ENCODE measurements around the gene SSNA1. TPM values are rescaled to one million over a fixed set of nuclear protein-coding genes. Genes with fewer than 3 reads are reported as not detected.
A peak's percentile ranks its signal among the peaks of the same experiment; 100 is the strongest.

SSNA1 gene
- total RNA-seq, 4 donors from 2014 or later: 37.3 to 73.9 (median 53.5) TPM

- TF ChIP-seq CTCF (IDR thresholded peaks at IDR 0.05): no peak
- TF ChIP-seq POLR2A (IDR thresholded peaks at IDR 0.05): no peak
- TF ChIP-seq EP300 (IDR thresholded peaks at IDR 0.05): no peak
- 81 to 85% methylated on average over 16 to 19 of the region's 30 CpGs for WGBS, 2 donors
- H3K4me1 ChIP-seq: peaks cover 0 to 47% (median 17%) of the 10 kb centered on the region in 4 donors
- no peaks in the 10 kb centered on the region for H3K27me3 ChIP-seq
- no peak overlapping the region for H3K4me3 ChIP-seq
- peak overlapping the region in 3 of 4 donors; percentile 54 to 80 (median 76) for H3K27ac ChIP-seq
- no peaks in the 10 kb centered on the region for H3K9me3 ChIP-seq
- DNase-seq (ENCODE audit: low spot score in 2 of 2): no peak
- H3K36me3 ChIP-seq: peaks cover 0 to 37% (median 0%) of the 10 kb centered on the region in 3 donors
Observed at GRCh38 chr9:137216188-137216965, 27.9 kb downstream of the SSNA1 start.

GRCh38 chr9:137217276-137218211, 29.1 kb downstream of the SSNA1 start:
- TF ChIP-seq CTCF (IDR thresholded peaks at IDR 0.05): peak in 1 of 5 experiments; percentile 20
- peak in 1 of 2 donors; percentile 53 for TF ChIP-seq EP300 (IDR thresholded peaks at IDR 0.05)
- peak in 1 of 2 donors; percentile 29 for TF ChIP-seq POLR2A (IDR thresholded peaks at IDR 0.05)
- DNase-seq (ENCODE audit: low spot score in 2 of 2): peak; percentile 43 to 48
- 52 to 65% methylated on average over 14 to 29 of the region's 36 CpGs for WGBS, 2 donors
- peaks cover 0 to 37% (median 0%) of the 10 kb centered on the region in 3 donors for H3K36me3 ChIP-seq
- H3K9me3 ChIP-seq: no peaks in the 10 kb centered on the region
- H3K4me3 ChIP-seq: peak overlapping the region in 2 of 4 donors; percentile 31 to 40
- H3K27ac ChIP-seq: peak overlapping the region in 3 of 4 donors; percentile 76 to 83 (median 80)
- peaks cover 0 to 55% (median 23%) of the 10 kb centered on the region in 4 donors for H3K4me1 ChIP-seq
- H3K27me3 ChIP-seq: no peaks in the 10 kb centered on the region

GRCh38 chr9:137218212-137218753, 29.8 kb downstream of the SSNA1 start:
- Histone ChIP-seq H3K9me3 (no peaks in the 10 kb centered on the region), H3K27ac (peak overlapping the region in 3 of 4 donors; percentile 76 to 83 (median 80)), H3K4me3 (peak overlapping the region in 2 of 4 donors; percentile 31 to 40), H3K4me1 (peaks cover 0 to 61% (median 28%) of the 10 kb centered on the region in 4 donors), H3K27me3 (no peaks in the 10 kb centered on the region), H3K36me3 (peaks cover 0 to 37% (median 0%) of the 10 kb centered on the region in 3 donors)
- TF ChIP-seq EP300 (IDR thresholded peaks at IDR 0.05) (no peak), CTCF (IDR thresholded peaks at IDR 0.05) (no peak), POLR2A (IDR thresholded peaks at IDR 0.05) (no peak)
- DNase-seq (ENCODE audit: low spot score in 2 of 2): no peak
- 81 to 82% methylated on average over 8 to 29 of the region's 30 CpGs for WGBS, 2 donors

- Histone ChIP-seq H3K27me3 (no peaks in the 10 kb centered on the region), H3K27ac (peak overlapping the region in 2 of 4 donors; percentile 80 to 83), H3K4me3 (no peak overlapping the region), H3K36me3 (peaks cover 0 to 32% (median 0%) of the 10 kb centered on the region in 3 donors), H3K4me1 (peaks cover 0 to 63% (median 30%) of the 10 kb centered on the region in 4 donors), H3K9me3 (no peaks in the 10 kb centered on the region)
- WGBS, 2 donors: 69 to 82% methylated on average over 12 of the region's 12 CpGs
- TF ChIP-seq CTCF (IDR thresholded peaks at IDR 0.05): no peak
- TF ChIP-seq POLR2A (IDR thresholded peaks at IDR 0.05): no peak
- TF ChIP-seq EP300 (IDR thresholded peaks at IDR 0.05): no peak
- DNase-seq (ENCODE audit: low spot score in 2 of 2): no peak
Observed at GRCh38 chr9:137218754-137219271, 30.3 kb downstream of the SSNA1 start.

Data from tibial nerve (tissue), 4 donors.